OCI-LY1 (cell line): Measurements from ENCODE around the gene GRIK2.

Experiments
- H2AFZ ChIP-seq: fragments of 200-600 bp; sonication (generic), shearing (Covaris generic); 2 replicates; pipeline ENCODE4 v1.6.0; 2014; ENCODE audit warnings: antibody characterized with exemption, mild to moderate bottlenecking, low read length
- H3F3A ChIP-seq: fragments of 200-600 bp; sonication (generic), shearing (Covaris generic); 2 replicates; pipeline ENCODE4 v1.6.0; 2014; ENCODE audit warnings: mild to moderate bottlenecking, antibody characterized with exemption, low read length, moderate library complexity; ENCODE audit not compliant: insufficient read depth
- H3K27ac ChIP-seq: fragments of 200-600 bp; sonication (generic); 2 replicates; pipeline ENCODE4 v1.5.1; 2014; ENCODE audit warnings: low read length, mixed run types, mild to moderate bottlenecking, low read depth; ENCODE audit not compliant: poor library complexity, severe bottlenecking
- H3K27me3 ChIP-seq: fragments of 200-600 bp; sonication (generic); 2 replicates; pipeline ENCODE4 v1.6.0; 2014; ENCODE audit warnings: antibody characterized with exemption, mild to moderate bottlenecking, low read length, moderate library complexity; ENCODE audit not compliant: insufficient read depth
- H3K36me3 ChIP-seq: fragments of 200-600 bp; sonication (generic); 2 replicates; pipeline ENCODE4 v1.6.1; 2014; ENCODE audit warnings: mild to moderate bottlenecking, antibody characterized with exemption, low read length, moderate library complexity, mixed read lengths; ENCODE audit not compliant: insufficient read depth
- H3K4me1 ChIP-seq: fragments of 200-600 bp; sonication (generic); 2 replicates; pipeline ENCODE4 v1.5.1; 2014; ENCODE audit warnings: mild to moderate bottlenecking, low read length, moderate library complexity; ENCODE audit not compliant: insufficient read depth, severe bottlenecking
- H3K4me2 ChIP-seq: fragments of 200-600 bp; sonication (generic), shearing (Covaris generic); 2 replicates; pipeline ENCODE4 v1.6.1; 2014; ENCODE audit warnings: low read length
- H3K4me3 ChIP-seq: fragments of 200-600 bp; sonication (generic); 2 replicates; pipeline ENCODE4 v1.5.1; 2014; ENCODE audit warnings: low read length, low read depth, mild to moderate bottlenecking, mixed read lengths; ENCODE audit not compliant: poor library complexity, severe bottlenecking
- H3K79me2 ChIP-seq: fragments of 200-600 bp; shearing (Covaris generic); 2 replicates; pipeline ENCODE4 v1.6.1; 2016; ENCODE audit warnings: mixed run types, low read length, mixed read lengths; ENCODE audit not compliant: insufficient read depth
- H3K9ac ChIP-seq: fragments of 200-600 bp; sonication (generic), shearing (Covaris generic); 2 replicates; pipeline ENCODE4 v1.6.1; 2014; ENCODE audit warnings: mild to moderate bottlenecking, low read length, mixed read lengths
- H3K9me2 ChIP-seq: fragments of 200-600 bp; sonication (generic), shearing (Covaris generic); 2 replicates; pipeline ENCODE4 v1.6.1; 2014; ENCODE audit warnings: low read depth, mild to moderate bottlenecking, low read length, mixed read lengths
- H3K9me3 ChIP-seq: fragments of 200-600 bp; shearing (Covaris generic); 2 replicates; pipeline ENCODE4 v1.6.1; 2014; ENCODE audit warnings: low read length, mixed read lengths
- H4K20me1 ChIP-seq: fragments of 200-600 bp; sonication (generic), shearing (Covaris generic); 2 replicates; pipeline ENCODE4 v1.6.0; 2016; ENCODE audit warnings: mild to moderate bottlenecking, low read length; ENCODE audit not compliant: insufficient read depth
- CTCF ChIP-seq: fragments of 200-600 bp; sonication (generic), shearing (Covaris generic); IDR thresholded peaks from 2 replicates; pipeline ENCODE4 v1.5.1; 2017; ENCODE audit warnings: mild to moderate bottlenecking, antibody characterized with exemption, low read length, moderate library complexity, mixed read lengths
- EZH2 ChIP-seq: fragments of 200-600 bp; sonication (generic), shearing (Covaris generic); IDR thresholded peaks from 2 replicates; pipeline ENCODE4 v1.8.0; 2017; ENCODE audit warnings: borderline replicate concordance, mixed run types, mild to moderate bottlenecking, antibody characterized with exemption, low read length, moderate library complexity, mixed read lengths

Gene GRIK2

GRCh38 chr6:101451981-101452380 lies 58.5 kb downstream of the GRIK2 start:
- Histone ChIP-seq H3K9me2 (no peaks in the 10 kb centered on the region), H3K9me3 (no peaks in the 10 kb centered on the region), H3K79me2 (no peaks in the 10 kb centered on the region), H3K4me1 (no peaks in the 10 kb centered on the region), H3K27me3 (no peaks in the 10 kb centered on the region), H3K36me3 (no peaks in the 10 kb centered on the region), H4K20me1 (no peaks in the 10 kb centered on the region), H3K4me2 (no peak overlapping the region), H3K4me3 (no peak overlapping the region), H2AFZ (no peak overlapping the region), H3F3A (no peaks in the 10 kb centered on the region), H3K27ac (no peak overlapping the region), H3K9ac (no peak overlapping the region)
- no peak for TF ChIP-seq CTCF

- no peak overlapping the region for H3K9ac ChIP-seq
- H3K27me3 ChIP-seq = no peaks in the 10 kb centered on the region
- no peaks in the 10 kb centered on the region for H3K79me2 ChIP-seq
- H2AFZ ChIP-seq = no peak overlapping the region
- no peaks in the 10 kb centered on the region for H3K9me2 ChIP-seq
- no peaks in the 10 kb centered on the region for H4K20me1 ChIP-seq
- no peaks in the 10 kb centered on the region for H3F3A ChIP-seq
- no peak overlapping the region for H3K27ac ChIP-seq
- H3K9me3 ChIP-seq = no peaks in the 10 kb centered on the region
- H3K4me2 ChIP-seq = no peak overlapping the region
- no peaks in the 10 kb centered on the region for H3K36me3 ChIP-seq
- H3K4me3 ChIP-seq = no peak overlapping the region
- no peaks in the 10 kb centered on the region for H3K4me1 ChIP-seq
- TF ChIP-seq CTCF (no peak), EZH2 (no peak)
Measured at GRCh38 chr6:101453221-101453620, 59.7 kb downstream of the GRIK2 start.

GRCh38 chr6:101454106-101454676 lies 60.7 kb downstream of the GRIK2 start:
- Histone ChIP-seq H3K4me3 (no peak overlapping the region), H3K27ac (no peak overlapping the region), H3K9me3 (no peaks in the 10 kb centered on the region), H3K4me2 (no peak overlapping the region), H3F3A (no peaks in the 10 kb centered on the region), H2AFZ (no peak overlapping the region), H3K9ac (no peak overlapping the region), H4K20me1 (no peaks in the 10 kb centered on the region), H3K4me1 (no peaks in the 10 kb centered on the region), H3K36me3 (no peaks in the 10 kb centered on the region), H3K9me2 (no peaks in the 10 kb centered on the region), H3K79me2 (no peaks in the 10 kb centered on the region), H3K27me3 (no peaks in the 10 kb centered on the region)
- TF ChIP-seq EZH2 (no peak), CTCF (no peak)
